GM19239 (cell line): Measurements from ENCODE around the gene NME4.
"Not testable (repeated sequence)": the region's sequence is repeated elsewhere in the genome, so short reads cannot be mapped to it uniquely, and the experiment has no call there.

Experiments used
- DNase-seq: peaks from one replicate; pipeline ENCODE4 v3.0.0; 2011; ENCODE audit warnings: low spot score; ENCODE audit not compliant: insufficient read length
- FAIRE-seq: peaks from 2 replicates; lab custom pipeline; 2011; peaks lifted over from hg19 to GRCh38; lab: Jason Lieb, UNC

Gene NME4

DNA sequence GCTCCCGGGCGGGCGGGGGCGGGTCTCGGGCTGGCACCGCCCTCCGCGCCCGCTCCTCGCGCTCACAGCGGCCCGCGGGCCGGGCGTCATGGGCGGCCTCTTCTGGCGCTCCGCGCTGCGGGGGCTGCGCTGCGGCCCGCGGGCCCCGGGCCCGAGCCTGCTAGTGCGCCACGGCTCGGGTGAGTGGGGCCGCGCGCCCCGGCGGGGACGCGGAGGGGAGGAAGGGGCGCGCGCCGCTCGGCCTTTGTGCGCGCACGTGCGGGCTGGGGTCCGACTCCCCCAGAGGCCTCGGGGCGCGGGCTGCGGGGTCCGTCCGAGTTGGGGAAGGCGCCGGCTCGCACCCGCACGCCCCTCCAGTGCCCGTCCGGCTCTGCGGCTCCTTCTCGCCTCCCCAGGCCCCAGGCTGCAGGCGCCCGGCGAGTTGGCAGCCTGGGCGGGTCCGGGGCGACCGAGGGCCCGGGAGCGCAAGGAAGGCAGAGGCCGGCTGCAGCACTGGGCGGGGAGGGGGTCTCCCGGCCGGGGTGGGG is at the start of gene NME4:
Gene NME4, plus strand, starts transcription at position 65 of the 527 bp plus-strand sequence. Its CDS starts 24 bp downstream, at position 89.
- DNase-seq (peak; percentile 54), FAIRE-seq (no peak)

DNA sequence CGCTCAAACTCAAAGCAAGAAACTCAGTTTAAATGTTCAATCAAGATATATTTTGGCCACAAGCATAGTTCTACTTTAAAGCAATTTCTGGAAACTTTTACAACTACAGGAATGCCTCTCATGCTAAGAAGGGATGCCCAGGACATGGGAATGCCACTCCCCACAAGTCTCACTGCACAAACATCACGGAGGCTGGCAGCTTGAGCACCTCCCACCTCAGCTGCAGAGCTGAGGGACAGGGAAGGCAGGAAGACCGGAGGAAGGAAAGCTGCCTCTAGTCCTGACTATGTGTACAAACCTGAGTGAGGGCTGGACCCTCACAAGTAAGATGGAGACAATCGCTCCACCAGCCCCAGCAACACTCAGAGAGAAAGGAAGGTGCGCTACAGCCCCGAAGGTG is 49.8 kb upstream of the NME4 start:
- DNase-seq (no peak), FAIRE-seq (no peak)

DNA sequence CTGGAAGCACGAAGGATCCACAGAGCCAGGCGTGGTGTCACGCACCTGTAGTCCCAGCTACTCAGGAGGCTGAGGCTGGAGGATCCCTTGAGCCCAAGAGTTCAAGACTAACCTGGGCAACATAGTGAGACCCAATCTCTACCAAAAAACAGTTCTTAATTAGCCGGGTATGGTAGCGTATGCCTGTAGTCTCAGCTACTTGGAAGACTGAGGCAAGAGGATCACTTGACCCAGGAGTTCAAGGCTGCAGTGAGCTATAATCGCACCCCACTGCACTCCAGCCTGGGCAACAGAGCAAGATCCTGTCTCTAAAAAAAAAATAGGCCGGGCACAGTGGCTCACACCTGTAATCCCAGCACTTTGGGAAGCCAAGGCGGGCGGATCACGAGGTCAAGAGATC is 48.5 kb upstream of the NME4 start:
- not testable (repeated sequence) for DNase-seq, FAIRE-seq

DNA sequence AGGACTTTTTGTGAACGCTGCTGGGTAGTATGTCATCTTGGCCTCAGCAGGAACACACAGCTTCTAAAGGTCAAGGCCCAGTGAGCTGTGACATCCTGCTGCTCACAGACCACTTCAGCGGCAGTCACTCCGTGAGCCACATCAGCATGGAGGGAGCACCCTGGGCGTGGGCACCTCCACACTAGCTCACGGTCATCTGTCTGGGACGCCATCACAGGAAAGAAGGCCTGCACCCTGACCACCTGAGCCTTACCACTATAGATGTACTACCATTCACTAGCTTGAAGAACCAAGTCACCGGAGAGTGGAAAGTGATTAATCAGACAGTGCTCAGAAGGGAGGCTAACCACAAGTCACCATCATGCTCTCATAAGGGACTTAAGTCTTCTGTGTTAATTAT is 47.8 kb upstream of the NME4 start:
- peak; percentile 77 for DNase-seq
- peak; percentile 92 for FAIRE-seq

DNA sequence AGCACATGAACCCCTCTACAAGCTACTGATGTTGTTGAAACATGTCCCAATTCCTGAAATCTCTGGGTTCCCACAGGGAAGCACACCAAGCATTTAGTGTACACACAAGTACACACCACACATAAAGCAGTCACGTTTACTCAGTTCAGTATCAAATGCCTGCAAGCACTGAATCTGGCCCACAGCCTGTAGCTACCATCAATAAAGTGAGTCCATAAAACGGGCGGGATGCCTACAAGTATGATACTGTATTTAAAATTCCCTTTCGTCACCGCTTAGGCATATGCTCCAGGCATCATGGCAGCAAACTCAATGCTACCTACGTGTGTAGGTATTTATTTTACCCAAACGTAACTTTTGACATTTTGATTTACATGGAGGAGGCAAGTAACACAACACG is 46.8 kb upstream of the NME4 start:
- no peak for DNase-seq
- FAIRE-seq: no peak

DNA sequence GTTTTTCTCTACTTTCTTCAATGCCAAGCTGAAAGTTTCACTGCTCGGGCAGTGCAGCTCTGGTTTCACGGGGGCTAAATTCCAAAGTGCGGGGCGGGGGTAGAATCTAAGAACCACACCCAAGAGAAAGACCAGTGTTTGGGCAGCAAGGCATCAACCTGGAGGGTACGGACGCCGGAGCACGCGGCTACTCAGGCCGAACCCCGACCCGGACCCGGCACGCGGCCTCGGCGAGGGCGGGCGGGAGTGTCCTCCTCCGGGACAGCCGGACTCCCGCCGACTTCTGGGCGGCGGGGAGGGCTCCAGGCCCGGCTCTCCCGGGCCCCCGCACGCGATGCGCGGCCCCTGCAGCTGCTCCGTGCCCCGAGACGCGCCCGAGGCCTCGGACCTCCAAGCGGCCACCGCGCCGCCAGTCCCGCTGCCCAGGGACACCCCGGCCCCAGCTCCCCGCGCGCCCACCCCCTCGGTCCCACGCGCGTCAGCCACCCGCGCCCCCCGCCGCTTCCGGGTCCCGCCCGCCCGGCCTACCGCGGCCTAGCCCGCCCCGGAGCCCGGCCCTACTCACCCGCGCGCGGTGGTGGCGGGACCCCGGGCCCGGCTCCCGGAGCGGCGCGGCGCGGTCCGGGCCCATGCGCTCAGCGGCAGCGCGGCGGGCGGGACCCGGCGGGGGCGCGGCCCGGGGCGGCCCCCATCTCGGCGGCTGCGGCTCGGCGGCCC is 45.0 kb upstream of the NME4 start:
- no peak for DNase-seq
- no peak for FAIRE-seq

DNA sequence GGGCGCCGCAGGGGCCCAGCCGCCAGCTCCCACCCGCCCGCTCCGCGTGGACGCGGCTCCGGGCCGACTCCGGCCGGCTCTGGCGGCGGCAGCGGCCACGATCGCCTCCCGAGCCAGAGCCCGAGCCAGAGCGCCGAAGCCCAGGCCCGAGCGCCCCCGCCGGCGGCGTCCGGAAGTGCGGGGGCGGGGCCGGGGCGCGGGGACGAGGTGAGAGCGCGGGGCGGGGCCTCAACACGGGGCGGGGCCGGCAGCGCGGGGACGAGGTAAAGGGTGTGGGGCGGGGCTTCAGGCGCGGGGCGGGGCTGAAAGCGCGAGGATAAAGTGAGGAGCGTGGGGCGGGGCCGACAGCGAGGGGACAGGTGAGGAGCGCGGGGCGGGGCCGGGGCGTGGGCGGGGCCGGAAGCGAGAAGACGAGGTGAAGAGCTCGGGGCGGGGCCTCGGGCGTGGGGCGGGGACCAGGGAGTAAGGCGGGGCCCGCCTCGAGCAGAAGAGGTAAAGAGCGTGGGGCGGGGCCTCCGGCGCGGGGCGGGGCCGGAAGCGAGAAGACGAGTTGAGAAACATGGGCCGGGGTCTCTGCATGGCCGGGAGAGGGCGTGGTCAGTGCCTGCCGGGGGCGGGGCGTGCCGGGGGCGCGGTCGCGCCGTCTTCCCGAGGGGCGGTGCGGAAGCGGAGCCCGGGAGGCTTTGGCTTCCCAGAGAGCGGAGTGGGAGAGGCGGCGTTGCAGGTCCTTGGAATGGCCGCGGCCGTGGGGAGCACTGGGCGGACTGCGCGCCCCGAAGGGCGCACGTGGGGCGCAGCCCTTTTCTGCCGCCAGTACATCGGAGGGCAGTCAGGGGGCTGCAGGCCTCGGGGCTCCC is 44.2 kb upstream of the NME4 start, which contains the start of gene AXIN1:
Gene AXIN1, minus strand, starts transcription at position 177 of the 857 bp plus-strand sequence. CDS start 5,698 bp downstream, outside the sequence.
- peak; percentile 90 for DNase-seq
- FAIRE-seq: peak; percentile 78

DNA sequence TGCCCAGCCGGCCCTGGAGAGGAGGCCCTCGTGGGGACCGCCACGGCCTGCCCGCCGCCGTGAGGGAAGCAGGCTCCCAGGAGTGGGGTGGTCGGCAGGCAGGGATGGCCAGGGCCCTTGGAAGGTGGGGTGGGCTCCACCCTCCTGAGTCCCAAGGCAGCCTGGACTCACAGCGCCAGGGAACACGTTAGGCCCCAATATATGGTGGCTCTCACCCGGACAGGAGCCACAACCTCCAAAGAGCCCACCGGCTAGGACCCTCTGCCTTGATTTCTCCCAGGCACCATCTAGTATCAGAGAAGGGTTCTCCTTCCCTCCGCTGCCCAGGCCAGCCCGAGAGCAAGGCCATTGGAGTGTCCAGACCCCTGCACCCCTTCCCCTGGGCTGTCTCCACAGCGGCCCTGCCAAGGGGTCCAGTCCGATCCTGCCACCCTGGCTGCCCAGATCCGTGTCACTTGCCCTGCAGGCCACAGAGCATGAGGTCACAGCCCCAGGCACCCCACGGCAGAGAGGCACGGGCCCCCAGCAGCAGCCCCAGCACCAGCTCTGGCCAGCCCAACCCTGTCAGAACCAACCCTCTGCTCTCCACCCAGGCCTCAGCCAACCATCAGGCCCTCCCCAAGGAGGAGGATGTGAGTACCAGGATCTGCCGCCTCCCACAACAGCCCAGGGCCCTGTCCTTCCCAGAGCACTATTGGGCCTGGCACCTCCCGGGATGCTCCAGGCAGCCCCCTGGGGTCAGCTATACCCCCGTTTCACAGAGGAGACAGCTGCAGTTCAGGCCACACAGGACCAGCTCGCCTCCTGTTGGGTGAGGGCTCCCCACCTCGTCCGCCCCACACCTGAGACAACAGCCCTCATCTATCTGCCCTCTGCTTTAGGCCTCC is 43.4 kb upstream of the NME4 start:
- DNase-seq (no peak), FAIRE-seq (no peak)

DNA sequence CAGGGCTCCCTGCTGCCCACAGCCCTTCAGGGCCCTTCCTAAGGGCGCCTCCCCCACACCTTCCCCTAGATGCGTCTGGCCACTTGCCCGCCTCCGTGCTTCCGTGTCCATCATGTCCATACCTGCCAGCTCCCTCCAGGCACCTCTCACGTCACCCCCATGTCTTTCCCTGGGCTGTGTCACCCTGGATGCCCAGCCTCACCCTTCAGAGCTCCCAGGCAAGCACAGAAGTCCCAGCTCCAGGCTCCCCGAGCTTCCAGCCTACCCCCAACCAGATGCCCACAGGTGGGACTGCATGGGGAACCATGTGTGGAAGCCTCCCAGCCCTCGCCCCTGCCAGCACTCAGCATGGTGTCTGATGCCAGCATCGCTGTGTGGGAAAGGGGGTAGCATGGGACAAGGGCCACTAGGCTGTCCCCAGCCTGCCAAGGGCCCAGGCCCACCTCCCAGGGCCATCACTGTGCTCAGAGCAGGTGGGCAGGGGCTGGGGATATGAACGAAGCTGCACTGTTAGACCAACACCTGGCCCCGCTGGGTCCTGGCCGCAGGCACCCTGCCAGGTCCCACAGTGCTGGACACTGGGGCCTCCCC is 42.6 kb upstream of the NME4 start:
- FAIRE-seq (no peak), DNase-seq (no peak)

DNA sequence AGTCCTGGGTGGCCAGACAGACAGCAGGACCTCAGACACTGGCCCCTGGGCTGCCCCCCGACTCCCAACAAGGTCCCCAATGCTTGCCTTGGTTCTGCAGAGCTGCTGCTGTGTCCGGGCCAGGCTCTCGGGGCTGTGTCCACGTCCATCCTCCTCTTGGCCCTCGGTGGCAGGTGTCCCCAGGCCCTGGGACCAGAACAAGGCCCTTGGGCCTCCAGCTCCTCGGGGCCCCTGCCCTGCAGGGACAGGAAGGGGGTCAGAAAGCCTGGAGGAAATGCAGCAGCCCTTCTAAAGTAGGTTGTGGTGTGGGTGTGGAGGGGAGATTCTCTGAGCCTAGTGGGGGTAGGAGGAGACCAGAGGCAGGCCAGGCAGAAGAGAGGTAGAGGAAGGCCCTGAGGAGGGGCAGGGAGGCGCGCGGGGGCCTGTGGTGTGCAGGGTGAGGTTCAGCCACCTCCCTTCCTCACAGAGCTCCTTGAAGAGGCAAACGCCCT is 42.0 kb upstream of the NME4 start:
- DNase-seq (no peak), FAIRE-seq (no peak)

DNA sequence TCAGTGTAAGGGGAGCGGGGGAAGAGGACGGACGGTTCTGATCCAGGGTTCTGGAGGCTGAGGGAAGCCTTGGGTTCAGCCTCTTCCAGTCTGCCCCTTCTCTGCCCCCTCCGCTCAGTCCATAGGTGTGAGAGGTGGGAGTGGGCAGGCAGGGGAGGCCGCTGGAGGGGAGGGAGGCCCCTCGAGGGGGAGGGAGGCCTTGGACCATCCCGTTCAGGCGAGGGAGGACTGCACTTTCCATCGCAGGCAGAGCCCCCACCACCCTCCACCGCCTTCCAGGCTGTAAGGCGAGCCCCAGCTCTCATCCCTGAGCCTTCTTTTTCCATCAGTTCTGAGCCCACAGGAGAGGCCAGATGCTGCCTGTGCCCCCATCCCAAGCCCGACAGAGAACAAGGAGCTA is 40.3 kb upstream of the NME4 start:
- FAIRE-seq: no peak
- no peak for DNase-seq

DNA sequence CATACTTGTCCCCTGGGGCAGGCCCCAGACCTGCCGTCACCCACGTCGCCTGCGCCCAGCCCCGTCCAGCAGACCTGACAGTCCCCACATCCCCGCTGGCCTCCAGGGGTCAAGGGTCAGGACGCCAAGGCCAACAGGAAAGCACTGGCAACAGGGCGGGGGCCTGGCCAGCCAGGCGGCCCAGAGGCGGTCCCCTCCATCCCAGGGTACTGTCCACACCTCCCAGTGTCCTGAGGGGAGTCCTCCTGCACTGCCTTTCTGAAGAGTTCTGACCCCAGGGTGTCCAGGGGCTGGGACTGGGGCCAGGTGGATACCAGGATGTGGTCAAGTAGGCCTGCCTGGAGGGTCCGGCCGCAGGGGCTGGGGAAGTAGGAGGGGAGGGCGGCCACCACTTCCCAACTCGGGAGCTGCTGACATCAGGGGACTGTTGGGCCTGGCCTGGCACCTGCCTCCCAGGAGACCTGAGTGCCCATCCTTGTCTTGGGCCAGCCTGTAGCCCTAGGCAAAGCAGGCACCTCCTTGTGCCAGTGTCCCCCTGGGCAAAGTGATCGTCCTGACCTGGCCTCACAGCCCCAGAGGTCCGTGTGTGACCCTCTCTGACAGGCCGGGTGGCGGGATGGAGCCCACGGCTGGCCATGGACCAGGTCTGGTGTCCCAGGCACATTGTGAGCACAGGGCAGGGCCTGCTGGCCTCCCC is 37.8 kb upstream of the NME4 start:
- no peak for FAIRE-seq
- DNase-seq: no peak

DNA sequence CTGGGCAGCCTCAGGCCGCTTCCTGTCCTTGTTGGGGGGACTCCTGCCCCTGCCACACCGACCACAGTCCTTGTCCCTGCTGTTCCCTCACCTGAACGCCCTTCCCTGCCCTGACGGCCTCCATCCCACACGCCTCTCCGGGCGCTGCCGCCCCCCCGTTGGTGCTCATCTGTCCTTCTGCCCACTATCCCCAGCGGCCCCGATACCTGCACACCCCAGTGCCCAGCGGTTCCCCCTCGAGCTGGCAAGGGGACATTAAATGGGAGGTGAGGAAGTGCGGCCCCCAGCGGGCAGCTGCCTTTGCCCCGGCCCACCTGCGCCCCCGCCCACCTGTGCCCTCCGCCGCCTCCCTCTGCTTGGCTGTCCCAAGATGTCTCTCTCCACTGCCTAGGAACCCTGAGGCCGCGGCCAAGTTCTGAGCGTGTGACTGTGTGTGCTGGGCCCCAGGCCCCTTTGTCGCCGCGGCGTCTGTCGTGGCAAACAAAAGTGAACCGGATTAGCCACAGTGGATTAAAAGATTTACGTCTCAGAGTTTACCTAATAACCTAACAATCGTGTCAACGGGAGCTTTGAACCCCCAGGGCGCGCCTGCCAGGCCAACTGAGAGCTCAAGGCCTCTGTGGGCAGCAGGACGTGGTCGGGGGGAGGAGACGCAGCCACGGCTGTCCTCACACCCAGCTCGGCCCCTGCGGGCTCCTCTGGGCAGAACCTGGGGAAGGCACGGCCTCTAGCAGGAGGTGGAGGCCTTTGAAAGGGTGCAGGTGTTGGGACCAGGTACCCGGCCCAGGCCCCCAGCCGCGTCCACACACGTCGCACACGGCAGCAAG is 36.9 kb upstream of the NME4 start:
- FAIRE-seq (no peak), DNase-seq (no peak)

DNA sequence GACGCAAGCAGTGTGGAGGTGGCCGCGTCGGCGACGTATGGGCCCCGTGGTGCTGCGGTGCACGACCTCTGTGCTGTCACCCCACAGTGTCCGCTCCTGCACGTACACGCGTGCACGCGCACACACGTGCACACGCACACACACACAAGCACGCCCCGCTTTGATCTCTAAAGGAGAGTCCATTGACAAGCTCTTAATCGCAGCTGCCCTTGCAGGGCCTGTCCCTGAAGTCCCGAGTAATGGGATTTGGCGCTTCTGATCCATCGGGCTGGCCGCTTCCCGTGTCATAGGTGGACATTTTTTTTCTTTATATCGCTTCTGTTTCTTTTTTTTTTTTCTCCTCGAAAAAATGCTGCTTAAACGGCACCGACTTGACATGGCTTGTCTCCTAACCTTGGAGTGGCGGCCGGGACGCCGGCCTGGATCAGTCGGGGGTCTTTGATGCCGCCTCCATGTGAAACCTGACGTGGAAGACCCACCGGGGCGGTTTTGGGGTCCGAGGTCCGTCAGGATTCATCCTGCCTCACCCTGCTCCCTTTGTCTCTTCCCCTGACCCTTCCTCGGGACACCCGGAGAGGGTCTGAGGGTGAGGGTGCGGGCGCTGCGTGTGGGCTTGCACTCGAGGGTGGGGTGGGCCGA is 36.2 kb upstream of the NME4 start:
- no peak for DNase-seq
- no peak for FAIRE-seq

DNA sequence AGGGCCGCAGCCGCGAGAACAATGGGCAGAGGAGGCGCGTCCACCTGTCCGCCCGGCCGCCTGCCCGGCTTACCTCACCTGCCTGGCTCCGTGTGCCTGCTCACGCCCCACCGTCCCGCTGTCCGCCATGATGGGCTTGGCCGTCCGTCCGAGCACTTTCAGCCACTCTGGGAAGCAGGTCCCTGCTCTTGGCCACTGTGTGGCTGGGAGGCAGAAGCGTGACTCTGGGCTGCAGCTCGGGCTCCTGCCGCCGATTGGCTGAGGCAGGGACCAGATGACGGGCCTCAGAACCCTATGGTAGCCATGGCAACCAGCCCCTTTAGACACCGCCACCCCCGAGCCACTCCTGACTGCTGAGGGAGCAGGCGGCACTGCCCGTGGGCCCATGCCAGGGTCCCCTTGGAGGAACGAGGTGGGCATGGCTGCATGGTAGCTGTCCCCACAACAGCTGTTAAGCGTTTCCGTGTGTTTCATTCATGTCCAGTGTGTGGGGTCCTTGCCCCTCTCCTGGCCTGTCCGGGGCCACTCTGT is 35.6 kb upstream of the NME4 start:
- FAIRE-seq (no peak), DNase-seq (no peak)

DNA sequence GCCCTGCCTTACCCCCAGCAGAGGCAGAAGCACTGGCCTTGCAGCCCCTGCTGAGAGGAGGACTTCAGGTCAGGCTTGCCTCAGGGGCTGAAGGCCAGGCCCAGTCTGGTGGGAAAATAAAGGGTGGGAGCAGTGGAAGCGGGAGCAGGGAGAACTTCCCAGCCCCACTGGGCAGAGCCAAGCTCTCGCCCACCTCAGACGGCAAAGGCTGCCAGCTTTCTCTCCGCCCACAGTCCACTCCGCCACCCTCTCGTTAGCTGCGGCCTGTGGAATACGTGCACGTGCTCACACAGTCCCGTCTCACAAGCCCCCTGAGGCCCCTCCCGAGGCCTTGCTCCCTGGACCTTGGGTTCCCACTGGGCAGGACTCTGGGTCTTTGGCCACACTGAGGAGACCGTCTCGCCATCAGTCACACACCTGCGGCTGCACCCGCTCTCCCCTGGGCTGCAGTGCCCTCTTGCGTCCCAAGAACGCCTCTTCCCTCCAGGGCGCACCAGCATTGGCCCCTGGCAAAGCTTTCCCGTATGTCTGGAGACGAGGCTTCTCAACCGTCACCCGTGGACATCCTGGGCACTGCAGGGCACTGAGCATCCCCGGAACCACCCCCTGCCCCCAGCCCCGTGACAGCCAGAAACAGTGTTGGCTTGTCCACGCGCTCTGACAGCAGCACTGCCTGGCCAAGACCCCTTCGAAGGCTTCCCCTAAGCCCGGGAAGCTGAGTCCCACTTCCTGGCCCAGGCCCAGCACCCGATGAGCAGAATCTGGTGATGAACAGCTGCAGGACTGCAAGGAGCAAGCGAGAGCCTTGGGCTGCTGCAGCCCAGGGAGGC is 34.9 kb upstream of the NME4 start:
- FAIRE-seq (peak; percentile 95), DNase-seq (peak; percentile 99)

DNA sequence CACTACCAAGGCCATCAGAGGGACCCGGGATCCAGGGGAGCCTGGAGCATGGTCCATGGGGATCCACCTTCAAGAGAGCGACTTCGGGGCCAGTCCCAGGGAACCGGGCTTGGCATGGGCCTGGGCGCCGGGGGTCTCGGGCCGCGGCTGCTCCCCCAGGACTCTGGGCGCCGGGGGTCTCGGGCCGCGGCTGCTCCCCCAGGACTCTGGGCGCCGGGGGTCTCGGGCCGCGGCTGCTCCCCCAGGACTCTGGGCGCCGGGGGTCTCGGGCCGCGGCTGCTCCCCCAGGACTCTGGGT is 34.3 kb upstream of the NME4 start:
- FAIRE-seq, DNase-seq: not testable (repeated sequence)
